Progenitor cell of endocrine pancreas (in vitro differentiated cells): ENCODE results near the gene UBL4A. TPM values are rescaled to one million over a fixed set of nuclear protein-coding genes. Genes with fewer than 3 reads are reported as not detected.

ENCODE experiments used
- DNase-seq: peaks from one replicate; pipeline ENCODE4 v3.0.0; 2021; ENCODE audit warnings: low spot score; ENCODE audit not compliant: unreplicated experiment
- H3K27ac Mint-ChIP-seq: 2 replicates; pipeline ENCODE4 v1.8.0; 2021; ENCODE audit warnings: mild to moderate bottlenecking, moderate library complexity, mixed read lengths
- H3K27me3 Mint-ChIP-seq: 2 replicates; pipeline ENCODE4 v1.8.0; 2021; ENCODE audit warnings: mixed read lengths
- H3K36me3 Mint-ChIP-seq: 2 replicates; pipeline ENCODE4 v1.8.0; 2022; ENCODE audit warnings: mixed read lengths; ENCODE audit not compliant: insufficient read depth
- H3K4me1 Mint-ChIP-seq: 2 replicates; pipeline ENCODE4 v1.8.0; 2021; ENCODE audit warnings: low read depth, mixed read lengths
- H3K4me3 Mint-ChIP-seq: 2 replicates; pipeline ENCODE4 v1.8.0; 2021; ENCODE audit warnings: low read depth, mild to moderate bottlenecking, moderate library complexity, mixed read lengths
- H3K9me3 Mint-ChIP-seq: 2 replicates; pipeline ENCODE4 v1.8.0; 2021; ENCODE audit warnings: low read depth, mixed read lengths
- total RNA-seq: library from RNA; stranded (reverse); gene quantifications from 2 replicates; pipeline ENCODE4 v1.2.1, GENCODE V29; 2021
- TF ChIP-seq, protein P1 (sequence below): fragments of 200-600 bp; sonication (generic); IDR thresholded peaks from one replicate; pipeline ENCODE4 v1.5.0; 2021; ENCODE audit warnings: antibody characterized with exemption, mild to moderate bottlenecking; ENCODE audit not compliant: unreplicated experiment

Gene UBL4A
- total RNA-seq, 1 donor from 2014 or later, result 20.0 TPM

DNA sequence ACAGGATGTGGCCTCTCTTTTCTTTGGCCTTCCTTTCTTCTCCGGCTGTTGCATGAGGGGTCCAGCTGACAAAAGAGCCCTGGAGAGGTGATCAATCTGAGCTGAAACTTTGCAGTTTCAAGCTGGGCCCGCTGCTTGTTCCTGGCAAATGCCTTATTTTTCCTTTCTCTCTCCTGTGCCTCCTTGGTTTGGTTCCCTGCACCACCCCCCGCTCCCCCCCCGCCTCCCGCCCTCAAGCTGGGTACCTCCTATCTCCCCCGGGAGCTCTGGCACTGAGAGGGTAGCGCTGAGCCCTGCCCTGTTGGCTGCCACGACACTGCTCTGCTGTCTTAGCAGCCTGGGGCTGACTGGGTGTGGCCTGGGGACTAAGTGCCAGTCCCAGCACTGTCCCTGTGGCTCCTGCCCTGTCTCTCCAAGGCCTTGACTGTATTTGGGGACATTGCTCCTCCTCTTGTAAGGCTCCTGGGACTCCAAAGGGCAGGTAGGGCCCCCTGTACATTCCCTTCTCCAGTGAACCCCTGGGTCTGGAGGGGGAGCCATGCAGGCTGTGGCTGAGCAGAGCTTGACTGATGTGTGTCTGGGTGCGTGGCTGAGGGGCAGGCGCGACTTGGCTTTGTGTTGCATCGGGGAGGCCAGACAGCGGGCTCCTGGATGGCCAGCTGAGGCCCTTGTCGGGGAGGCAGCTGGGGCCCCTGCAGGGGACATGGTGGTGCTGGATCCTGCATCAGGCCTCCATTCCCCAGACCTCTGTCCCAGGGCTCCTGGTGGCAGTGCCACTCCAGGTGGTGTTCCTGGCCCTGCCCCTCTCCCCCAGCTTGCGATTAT is 27.2 kb downstream of the UBL4A start:
- Mint-ChIP-seq H3K27me3 (no peaks in the 10 kb centered on the region), H3K9me3 (peaks cover 10% of the 10 kb centered on the region), H3K27ac (peak overlapping the region; percentile 64), H3K4me3 (peak overlapping the region; percentile 81), H3K36me3 (peaks cover 14% of the 10 kb centered on the region), H3K4me1 (no peaks in the 10 kb centered on the region)
- DNase-seq, result no peak
- TF ChIP-seq, protein P1, sequence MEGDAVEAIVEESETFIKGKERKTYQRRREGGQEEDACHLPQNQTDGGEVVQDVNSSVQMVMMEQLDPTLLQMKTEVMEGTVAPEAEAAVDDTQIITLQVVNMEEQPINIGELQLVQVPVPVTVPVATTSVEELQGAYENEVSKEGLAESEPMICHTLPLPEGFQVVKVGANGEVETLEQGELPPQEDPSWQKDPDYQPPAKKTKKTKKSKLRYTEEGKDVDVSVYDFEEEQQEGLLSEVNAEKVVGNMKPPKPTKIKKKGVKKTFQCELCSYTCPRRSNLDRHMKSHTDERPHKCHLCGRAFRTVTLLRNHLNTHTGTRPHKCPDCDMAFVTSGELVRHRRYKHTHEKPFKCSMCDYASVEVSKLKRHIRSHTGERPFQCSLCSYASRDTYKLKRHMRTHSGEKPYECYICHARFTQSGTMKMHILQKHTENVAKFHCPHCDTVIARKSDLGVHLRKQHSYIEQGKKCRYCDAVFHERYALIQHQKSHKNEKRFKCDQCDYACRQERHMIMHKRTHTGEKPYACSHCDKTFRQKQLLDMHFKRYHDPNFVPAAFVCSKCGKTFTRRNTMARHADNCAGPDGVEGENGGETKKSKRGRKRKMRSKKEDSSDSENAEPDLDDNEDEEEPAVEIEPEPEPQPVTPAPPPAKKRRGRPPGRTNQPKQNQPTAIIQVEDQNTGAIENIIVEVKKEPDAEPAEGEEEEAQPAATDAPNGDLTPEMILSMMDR, result no peak

DNA sequence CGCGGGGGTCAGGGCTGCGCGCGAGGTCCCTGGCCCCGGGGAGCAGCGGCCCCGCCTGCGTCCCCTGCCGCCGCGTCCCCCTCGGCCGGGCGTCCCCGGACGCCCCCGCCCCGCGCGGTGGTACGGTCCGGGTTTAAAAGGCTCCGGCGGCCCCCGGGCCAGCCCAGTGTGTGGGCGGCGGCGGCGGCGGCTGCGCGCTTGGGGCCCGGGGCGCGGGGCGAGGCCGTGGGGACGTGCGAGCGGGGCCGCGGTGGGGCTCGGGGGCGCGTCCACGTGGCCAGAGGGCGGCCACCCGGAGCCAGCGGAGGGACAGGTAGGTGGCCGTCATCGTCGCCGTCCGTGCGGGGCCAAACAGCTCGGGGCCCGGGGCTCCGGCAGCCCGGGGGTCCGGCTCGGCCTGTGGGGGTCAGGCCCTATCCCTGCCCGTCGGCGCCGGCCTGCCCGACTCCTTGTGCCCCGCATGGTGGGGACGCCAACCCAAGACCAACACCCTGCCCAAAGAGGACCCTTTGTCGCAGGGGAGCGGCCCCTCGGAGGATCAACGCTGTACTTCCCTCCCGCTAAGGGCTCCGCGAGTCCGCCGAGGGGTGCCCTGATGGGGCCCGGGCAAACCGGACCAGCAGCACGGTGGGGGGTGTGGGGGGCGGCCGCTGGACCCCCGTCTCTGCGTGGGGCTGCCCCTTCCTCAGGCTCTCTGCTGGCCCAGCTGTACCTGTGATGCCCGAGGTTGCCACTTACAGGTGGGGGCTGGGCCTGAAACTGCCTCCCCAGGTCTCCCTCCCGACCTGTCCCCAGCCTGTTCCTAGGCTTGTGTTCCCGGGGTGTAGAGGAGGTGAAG is 28.1 kb downstream of the UBL4A start, which contains the start of gene PLXNA3:
Gene PLXNA3, plus strand, starts transcription at position 166 of the 838 bp plus-strand sequence. CDS start 1,903 bp downstream, outside the sequence.
- DNase-seq, result peak; percentile 51
- H3K27ac Mint-ChIP-seq, result peak within 1 kb of the TSS; percentile 95
- H3K27me3 Mint-ChIP-seq, result no peaks in the 10 kb centered on the region
- H3K4me3 Mint-ChIP-seq, result peak within 1 kb of the TSS; percentile 83
- TF ChIP-seq, protein P1, result no peak
- peaks cover 14% of the 10 kb centered on the region for H3K36me3 Mint-ChIP-seq
- peaks cover 11% of the 10 kb centered on the region for H3K9me3 Mint-ChIP-seq
- no peaks in the 10 kb centered on the region for H3K4me1 Mint-ChIP-seq

DNA sequence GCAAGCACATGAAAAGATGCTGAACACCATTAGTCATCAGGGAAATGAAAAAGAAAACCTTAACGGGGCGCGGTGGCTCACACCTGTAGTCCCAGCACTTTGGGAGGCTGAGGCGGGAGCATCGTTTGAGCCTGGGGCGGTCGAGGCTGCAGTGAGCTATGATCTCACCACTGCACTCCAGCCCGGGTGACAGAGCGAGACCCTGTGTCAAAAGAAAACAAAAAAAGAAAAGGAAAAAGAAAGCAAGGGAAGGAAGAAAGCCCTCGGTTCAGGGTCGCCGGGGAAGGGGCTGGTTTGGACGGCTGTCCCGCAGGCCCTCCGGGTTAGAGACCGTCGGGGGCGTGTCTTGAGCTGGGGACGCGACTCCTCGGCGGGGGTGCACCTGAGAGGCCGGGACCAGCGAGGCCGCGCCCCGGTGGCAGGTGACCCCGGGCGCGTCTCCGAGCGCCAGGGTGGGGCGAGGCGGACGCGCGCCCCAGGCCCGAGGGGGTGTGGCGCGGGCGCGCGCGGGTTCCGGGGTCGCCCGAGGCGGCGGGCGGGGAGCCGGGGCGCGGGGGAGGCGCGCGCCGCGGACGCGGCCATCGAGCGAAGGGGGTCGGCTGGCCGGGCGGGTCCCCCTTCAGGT is 28.8 kb downstream of the UBL4A start:
- Mint-ChIP-seq H3K36me3 (peaks cover 18% of the 10 kb centered on the region), H3K4me3 (peak overlapping the region; percentile 83), H3K4me1 (no peaks in the 10 kb centered on the region), H3K27me3 (no peaks in the 10 kb centered on the region), H3K27ac (peak overlapping the region; percentile 95), H3K9me3 (peaks cover 13% of the 10 kb centered on the region)
- TF ChIP-seq, protein P1, result no peak
- DNase-seq, result peak; percentile 38

DNA sequence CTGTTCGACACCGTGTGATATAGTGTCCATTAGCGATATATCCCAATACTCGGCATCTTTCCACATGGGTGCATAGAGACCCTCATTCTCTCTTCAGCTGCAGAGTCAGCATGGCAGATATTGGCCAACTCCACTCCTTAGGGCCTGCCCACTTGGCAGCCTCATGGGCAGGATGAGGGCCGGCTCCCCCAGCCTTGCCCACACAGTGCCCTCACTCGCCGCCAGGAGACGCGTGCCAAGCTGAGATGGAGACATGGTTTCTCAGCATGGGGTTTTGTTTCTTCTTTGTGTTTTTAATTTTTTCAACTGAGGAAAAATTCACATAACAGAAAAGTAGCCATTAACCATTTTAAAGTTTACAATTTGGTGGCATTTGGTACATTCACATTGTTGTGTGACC is 33.6 kb downstream of the UBL4A start:
- Mint-ChIP-seq H3K36me3 (peaks cover 17% of the 10 kb centered on the region), H3K9me3 (peaks cover 14% of the 10 kb centered on the region), H3K4me3 (no peak overlapping the region), H3K4me1 (no peaks in the 10 kb centered on the region), H3K27me3 (no peaks in the 10 kb centered on the region), H3K27ac (no peak overlapping the region)
- TF ChIP-seq, protein P1, result no peak
- DNase-seq, result no peak

DNA sequence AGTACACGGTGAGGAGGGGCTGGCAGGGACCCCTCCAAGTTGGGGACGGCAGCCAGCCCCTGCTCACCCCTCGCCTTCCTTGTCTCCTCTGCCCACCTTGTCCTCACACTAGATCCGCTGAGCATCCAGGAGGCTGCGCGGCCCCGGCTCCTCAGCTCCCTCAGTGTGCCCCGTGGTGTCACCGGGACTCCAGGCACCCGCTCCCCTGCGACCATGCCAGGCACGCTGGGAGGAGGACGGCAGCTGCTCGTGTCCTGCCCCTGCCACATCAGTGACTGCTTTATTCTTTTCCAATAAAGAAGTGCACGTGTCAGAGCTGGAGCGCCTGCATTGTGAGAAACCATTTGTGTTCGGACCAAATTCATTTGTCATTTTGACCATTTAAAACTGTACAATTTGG is 36.1 kb downstream of the UBL4A start:
- peaks cover 14% of the 10 kb centered on the region for H3K9me3 Mint-ChIP-seq
- no peak for DNase-seq
- peaks cover 18% of the 10 kb centered on the region for H3K36me3 Mint-ChIP-seq
- no peaks in the 10 kb centered on the region for H3K27me3 Mint-ChIP-seq
- H3K27ac Mint-ChIP-seq, result no peak overlapping the region
- TF ChIP-seq, protein P1, result no peak
- H3K4me1 Mint-ChIP-seq, result no peaks in the 10 kb centered on the region
- no peak overlapping the region for H3K4me3 Mint-ChIP-seq
